Frontal cortex (tissue), 4 donors: ENCODE data around the gene ADPRHL1. TPM values are rescaled to one million over a fixed set of nuclear protein-coding genes. Genes with fewer than 3 reads are reported as not detected.
"Not testable (repeated sequence)": the region's sequence is repeated elsewhere in the genome, so short reads cannot be mapped to it uniquely, and the experiment has no call there.

Experiments
- DNase-seq, 2 donors: peaks; one replicate each; pipeline ENCODE4 v3.0.0; 2012; ENCODE audit warnings: low spot score in 2 of 2
- FAIRE-seq: peaks from 2 replicates; lab custom pipeline; 2012; peaks lifted over from hg19 to GRCh38; lab: Jason Lieb, UNC
- total RNA-seq: library from RNA; depleted of rRNA; stranded (reverse); fragments of >200 nt; gene quantifications from one replicate; pipeline ENCODE4 v1.2.3, GENCODE V29; 2014
- donor health status: control.
- donor health status: control.
- donor health status: control.

Gene ADPRHL1
- total RNA-seq, 1 donor from 2014 or later: 1.2 TPM

DNA sequence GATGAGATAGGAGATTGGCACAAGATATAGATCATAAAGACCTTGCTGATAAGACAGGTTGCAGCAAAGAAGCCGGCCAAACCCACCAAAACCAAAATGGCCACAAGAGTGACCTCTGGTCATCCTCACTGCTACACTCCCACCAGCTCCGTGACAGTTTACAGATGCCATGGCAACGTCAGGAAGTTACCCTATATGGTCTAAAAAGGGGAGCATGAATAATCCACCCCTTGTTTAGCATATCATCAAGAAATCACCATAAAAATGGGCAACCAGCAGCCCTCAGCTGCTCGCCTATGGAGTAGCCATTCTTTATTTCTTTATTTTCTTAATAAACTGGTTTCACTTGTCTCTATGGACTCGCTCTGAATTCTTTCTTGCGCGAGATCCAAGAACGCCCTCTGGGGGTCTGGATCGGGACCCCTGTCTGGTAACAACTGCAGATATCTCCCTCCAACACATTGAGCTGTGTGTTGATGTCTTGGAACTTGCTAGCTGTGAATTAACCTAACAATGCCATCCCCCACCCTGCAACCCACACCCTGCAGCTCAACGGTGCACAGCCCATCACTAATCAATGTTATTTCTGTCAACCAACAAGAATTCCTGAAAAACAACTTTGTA is 62.3 kb downstream of the ADPRHL1 start:
- FAIRE-seq: no peak
- DNase-seq: no peak

DNA sequence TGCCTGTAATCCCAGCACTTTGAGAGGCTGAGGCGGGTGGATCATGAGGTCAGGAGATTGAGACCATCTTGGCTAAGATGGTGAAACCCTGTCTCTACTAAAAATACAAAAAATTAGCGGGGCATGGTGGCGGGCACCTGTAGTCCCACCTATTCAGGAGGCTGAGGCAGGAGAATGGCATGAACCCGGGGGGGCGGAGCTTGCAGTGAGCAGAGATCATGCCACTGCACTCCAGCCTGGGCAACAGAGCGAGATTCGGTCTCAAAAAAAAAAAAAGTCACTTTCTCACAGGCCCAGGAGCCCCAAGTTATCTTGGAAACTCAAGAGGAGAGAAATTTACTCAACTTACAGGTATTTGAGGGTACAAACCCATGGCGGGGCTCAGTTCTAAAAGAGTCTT is 63.7 kb downstream of the ADPRHL1 start:
- not testable (repeated sequence) for DNase-seq, FAIRE-seq

- FAIRE-seq (no peak), DNase-seq (no peak)
Measured at GRCh38 chr13:113387396-113387795, 65.9 kb downstream of the ADPRHL1 start.

DNA sequence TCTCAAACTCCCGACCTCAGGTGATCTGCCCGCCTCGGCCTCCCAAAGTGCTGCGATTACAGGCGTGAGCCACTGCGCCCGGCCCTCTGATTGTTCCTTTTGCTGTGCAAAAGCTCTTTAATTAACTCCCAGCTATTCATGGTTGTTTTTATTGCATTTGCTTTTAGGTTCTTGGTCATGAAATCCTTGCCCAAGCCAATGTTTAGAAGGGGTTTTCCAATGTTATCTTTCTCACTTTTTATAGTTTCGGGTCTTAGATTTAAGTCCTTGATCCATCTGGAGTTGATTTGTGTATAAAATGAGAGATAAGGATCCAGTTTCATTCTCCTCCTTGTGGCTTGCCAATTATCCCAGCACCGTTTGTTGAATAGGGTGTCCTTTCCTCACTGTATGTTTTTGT is 70.2 kb downstream of the ADPRHL1 start:
- no peak for FAIRE-seq
- no peak for DNase-seq

GRCh38 chr13:113382542-113382941 is 70.7 kb downstream of the ADPRHL1 start:
- not testable (repeated sequence) for FAIRE-seq, DNase-seq

DNA sequence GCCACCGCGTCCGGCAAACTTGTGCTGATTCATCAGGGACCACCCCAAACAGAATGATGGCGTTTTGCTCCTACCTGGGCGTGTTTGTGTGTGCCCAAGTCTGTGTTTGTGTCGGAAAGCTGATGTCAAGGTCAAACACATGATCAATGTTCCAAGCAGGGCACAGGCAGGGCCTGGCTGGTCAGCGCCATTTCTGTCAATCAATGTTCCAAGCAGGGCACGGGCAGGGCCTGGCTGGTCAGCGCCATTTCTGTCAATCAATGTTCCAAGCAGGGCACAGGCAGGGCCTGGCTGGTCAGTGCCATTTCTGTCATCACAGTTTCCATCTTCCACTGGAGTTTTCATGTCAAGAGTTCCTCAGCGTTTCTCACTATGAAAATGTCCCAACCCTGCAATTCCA is 74.5 kb downstream of the ADPRHL1 start:
- FAIRE-seq (no peak), DNase-seq (no peak)

DNA sequence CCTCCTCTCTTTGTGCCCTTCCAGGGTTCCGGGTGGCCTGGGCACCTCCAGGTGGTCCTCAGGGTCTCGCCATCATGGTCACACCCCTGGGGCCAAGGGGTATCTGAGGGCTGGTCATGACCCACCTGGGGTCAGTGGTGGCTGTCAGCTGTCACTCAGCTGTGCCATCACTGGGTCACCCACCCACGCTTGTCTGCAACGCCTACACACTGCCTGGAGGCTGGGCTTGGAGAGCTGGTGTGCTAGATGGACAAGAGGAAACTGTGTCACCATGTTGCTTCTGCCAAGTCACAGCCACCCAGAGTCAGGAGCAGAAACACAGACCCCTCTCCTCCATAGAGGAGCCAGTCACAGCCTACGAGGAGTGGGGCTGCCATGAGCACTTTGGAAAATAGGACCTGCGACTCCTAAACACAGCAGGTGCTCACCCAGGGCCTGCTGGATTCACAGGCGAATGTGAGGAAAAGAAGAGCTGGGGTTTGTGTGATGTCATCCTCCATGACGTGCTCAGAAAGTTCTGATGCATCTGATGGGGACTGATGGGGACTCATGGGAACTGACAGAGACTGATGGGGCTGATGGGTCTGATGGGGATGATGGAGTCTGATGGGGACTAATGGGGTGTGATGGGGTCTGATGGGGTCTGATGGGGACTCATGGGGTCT is 78.6 kb downstream of the ADPRHL1 start:
- FAIRE-seq (no peak), DNase-seq (no peak)

DNA sequence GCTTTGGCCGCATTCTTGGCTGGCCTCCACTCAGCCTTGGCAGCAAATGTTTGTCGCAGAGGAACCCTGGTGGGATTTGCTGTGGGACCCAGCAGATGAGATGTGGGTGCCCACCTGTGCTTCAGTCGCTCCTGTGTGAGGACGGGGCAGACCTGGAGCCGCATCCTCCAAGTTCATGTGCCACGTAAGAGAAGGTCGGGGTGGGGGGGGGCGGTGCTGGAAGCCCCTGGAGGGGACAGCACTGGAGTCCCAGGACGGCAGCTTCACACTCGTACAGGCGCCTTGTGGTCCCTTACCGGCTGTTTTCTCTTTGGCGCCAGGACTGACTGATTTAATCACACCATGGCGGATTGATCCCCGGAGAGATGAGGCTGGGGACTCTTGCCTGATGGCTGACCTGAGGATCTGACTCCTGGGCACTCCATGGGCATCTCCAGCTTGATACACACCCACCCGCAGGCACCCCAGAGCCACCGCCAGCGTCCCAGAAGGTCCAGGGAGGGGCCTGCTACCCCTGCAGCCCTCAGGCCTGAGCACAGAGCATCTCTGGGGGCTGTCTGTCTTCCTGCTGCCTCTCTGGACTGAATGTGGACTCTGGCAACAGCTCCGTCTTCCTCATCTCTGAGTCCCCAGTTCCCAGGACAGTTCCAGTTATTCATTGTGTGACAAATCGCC is 79.3 kb downstream of the ADPRHL1 start:
- DNase-seq: no peak
- FAIRE-seq: no peak

DNA sequence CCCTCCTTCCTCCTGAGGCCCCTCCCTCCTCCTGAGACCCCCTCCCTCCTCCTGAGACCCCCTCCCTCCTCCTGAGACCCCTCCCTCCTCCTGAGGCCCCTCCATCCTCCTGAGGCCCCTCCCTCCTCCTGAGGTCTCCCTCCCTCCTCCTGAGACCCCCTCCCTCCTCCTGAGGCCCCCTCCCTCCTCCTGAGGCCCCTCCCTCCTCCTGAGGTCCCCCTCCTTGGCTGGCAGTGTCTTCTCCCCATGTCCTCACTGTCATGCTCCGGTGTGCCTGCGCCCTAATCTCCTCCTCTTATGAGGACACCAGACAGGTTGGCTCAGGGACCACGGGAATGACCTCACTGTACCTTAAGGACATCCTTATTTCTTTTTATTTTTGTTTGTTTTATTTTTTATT is 81.6 kb downstream of the ADPRHL1 start:
- FAIRE-seq: not testable (repeated sequence)

DNA sequence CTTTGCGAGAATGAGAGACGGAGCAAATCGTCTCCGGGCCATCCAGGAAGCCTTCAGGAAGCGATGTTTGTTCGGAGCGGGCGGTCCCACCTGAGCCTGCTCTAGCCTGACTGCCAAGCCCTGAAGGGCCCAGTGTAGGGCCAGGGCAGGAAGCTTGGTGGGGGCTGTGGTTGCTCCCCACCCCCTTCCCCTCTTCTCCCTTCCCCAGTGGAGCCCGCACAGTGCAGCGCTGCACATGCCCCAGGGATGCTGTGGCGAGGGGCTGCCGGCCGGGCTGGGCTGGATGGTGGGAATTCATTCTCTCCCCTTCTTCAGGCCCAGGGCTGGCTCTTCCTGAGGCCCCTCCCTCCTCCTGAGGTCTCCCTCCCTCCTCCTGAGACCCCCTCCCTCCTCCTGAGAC is 82.2 kb downstream of the ADPRHL1 start:
- DNase-seq (no peak), FAIRE-seq (no peak)

More for the DNA sequence above, 81.6 kb downstream of the ADPRHL1 start:
- DNase-seq: not testable (repeated sequence)

DNA sequence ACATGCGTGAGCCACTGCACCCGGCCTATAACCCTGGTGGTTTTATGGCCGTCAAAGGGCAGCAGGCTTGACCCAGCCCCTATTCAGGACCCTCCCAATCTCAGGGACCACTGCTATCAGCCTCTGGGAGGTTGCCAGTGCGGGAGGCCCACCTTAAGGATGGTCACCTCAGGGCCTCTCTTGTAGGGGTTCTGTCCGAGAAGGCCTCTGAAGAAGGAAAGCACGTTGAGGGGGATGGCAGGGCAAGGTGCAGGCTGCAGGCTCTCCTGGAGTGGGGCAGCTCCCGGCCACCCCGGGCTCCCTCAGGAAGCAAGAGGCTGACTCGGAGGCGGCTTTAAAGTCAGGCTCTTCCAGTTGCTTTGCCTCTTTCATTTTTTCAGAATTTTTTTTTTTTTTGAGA is 83.4 kb downstream of the ADPRHL1 start:
- FAIRE-seq (no peak), DNase-seq (peak in 1 of 2 donors; percentile 10)

- no peak for DNase-seq
- FAIRE-seq: no peak
Measured at GRCh38 chr13:113369189-113369588, 84.1 kb downstream of the ADPRHL1 start.

DNA sequence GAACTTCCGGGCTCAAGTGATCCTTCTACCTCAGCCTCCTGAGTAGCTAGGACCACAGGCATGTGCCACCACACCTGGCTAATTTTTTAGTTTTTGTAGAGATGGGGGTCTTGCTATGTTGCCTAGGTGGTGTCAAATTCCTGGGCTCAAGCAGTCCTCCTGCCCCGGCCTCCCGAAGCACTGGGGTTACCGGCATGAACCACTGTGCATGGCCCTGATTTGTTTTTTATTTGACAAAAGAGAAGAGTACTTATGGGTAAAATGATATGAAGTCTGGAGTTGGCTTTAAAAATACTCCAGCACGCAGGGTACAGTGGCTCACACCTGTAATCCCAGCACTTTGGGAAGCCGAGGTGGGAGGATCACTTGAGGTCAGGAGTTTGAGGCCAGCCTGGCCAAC is 84.9 kb downstream of the ADPRHL1 start:
- DNase-seq, FAIRE-seq: not testable (repeated sequence)

- FAIRE-seq (no peak), DNase-seq (no peak)
Measured at GRCh38 chr13:113367771-113368170, 85.5 kb downstream of the ADPRHL1 start.

- DNase-seq: peak in 1 of 2 donors; percentile 10
- no peak for FAIRE-seq
Measured at GRCh38 chr13:113367020-113367560, 86.2 kb downstream of the ADPRHL1 start.

- peak in 1 of 2 donors; percentile 5 for DNase-seq
- no peak for FAIRE-seq
Measured at GRCh38 chr13:113365971-113366588, 87.2 kb downstream of the ADPRHL1 start.

DNA sequence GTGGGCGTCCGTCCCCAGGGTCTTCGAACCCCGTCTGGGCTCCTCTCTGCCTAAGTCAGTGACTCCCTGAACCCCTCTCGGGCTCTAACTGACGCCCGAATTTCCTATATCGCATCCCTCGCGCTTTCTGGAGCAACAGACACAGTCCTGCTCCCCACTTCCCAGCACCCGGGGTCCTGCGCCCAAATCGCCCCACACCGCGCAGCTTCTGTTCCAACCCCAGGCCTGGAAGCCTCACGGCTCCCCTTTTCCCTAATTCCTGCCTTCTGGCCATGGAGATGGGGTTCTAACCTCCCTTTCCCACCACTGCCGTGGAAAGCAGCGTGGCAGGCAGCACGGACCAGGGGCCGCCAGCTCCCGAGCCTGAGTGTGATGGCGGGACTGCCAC is 87.7 kb downstream of the ADPRHL1 start:
- no peak for FAIRE-seq
- DNase-seq: peak in 1 of 2 donors; percentile 8

DNA sequence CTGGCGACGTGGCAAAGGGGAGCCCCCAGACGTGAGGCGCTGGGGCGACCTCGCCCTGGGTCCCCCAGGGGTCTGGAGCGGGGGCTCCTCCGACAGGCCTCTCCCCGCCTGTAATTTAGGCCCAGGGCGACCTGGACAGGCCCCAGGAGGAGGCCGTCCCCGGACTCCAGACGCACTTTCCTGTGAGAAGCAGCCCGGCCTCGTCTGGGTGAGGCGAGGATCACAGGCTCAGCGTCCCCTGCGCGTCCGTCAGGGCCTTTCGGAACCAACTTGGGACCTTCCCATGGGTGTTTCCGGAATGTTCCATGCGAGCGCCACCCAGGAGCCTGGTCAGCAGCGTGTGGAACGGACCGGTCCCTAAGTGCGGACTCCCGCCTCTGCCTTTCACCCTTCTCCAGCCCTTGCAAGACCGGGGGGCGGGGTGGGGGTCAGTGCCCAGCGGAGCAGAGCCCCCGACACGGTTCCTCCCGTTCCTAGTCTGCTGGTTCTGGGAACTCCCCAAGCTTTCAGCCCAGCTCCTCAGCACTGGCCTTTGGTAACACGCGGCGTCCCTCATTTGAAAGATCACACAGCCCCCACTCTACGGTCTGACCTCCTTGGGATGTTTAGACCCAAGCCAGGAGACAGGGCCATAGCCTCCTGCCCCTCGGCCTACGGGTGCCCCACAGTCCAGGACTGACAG is 88.2 kb downstream of the ADPRHL1 start:
- peak in 1 of 2 donors; percentile 27 for DNase-seq
- FAIRE-seq: no peak

GRCh38 chr13:113364311-113364889 is 88.9 kb downstream of the ADPRHL1 start:
- FAIRE-seq (no peak), DNase-seq (peak; percentile 80 to 81)
